GM12892 (cell line): Measurements from ENCODE around the gene USP38.

ENCODE experiments used
- POLR2A ChIP-seq: IDR thresholded peaks from 2 replicates; pipeline ENCODE4 v1.6.1; 2011; ENCODE audit warnings: low read depth, low read length, control low read depth
- POLR2AphosphoS5 ChIP-seq: IDR thresholded peaks from 2 replicates; pipeline ENCODE4 v1.6.1; 2011; ENCODE audit warnings: low read depth, low read length, control low read depth

- no peak for TF ChIP-seq POLR2AphosphoS5
- TF ChIP-seq POLR2A: no peak
These were observed 40.5 kb downstream of the USP38 start for GRCh38 chr4:143225167-143225566.
